GM23338 (cell line): ENCODE results near the gene CYSTM1. TPM values are rescaled to one million over a fixed set of nuclear protein-coding genes. Genes with fewer than 3 reads are reported as not detected.

Source experiments
- ATAC-seq: fragments of 200-7000 bp; cut with Tn5 transposase; 3 replicates; pipeline ENCODE4 v1.9.1; 2020
- DNase-seq: peaks from one replicate; pipeline ENCODE4 v3.0.0-alpha.2; 2015; ENCODE audit warnings: low spot score
- H2AFZ ChIP-seq: fragments of 200-600 bp; sonication (generic); 2 replicates; pipeline ENCODE4 v1.8.0; 2016; ENCODE audit warnings: antibody characterized with exemption, mild to moderate bottlenecking, moderate library complexity
- H3F3A ChIP-seq: fragments of 200-600 bp; sonication (generic); replicated peaks from 2 replicates; pipeline ENCODE4 v1.8.0; 2017; ENCODE audit warnings: antibody characterized with exemption, mixed run types, low read depth
- H3K27ac ChIP-seq: fragments of 200-600 bp; sonication (generic); 2 replicates; pipeline ENCODE4 v1.6.1; 2016; ENCODE audit warnings: low read depth
- H3K27me3 ChIP-seq: fragments of 200-600 bp; sonication (generic); 2 replicates; pipeline ENCODE4 v1.8.0; 2016; ENCODE audit warnings: mild to moderate bottlenecking, mixed run types, moderate library complexity; ENCODE audit not compliant: insufficient read depth
- H3K36me3 ChIP-seq: fragments of 200-600 bp; sonication (generic); 2 replicates; pipeline ENCODE4 v1.8.0; 2016; ENCODE audit warnings: mild to moderate bottlenecking; ENCODE audit not compliant: insufficient read depth
- H3K4me1 ChIP-seq: fragments of 200-600 bp; sonication (generic); 2 replicates; pipeline ENCODE4 v1.8.0; 2016; ENCODE audit warnings: mild to moderate bottlenecking, moderate library complexity; ENCODE audit not compliant: insufficient read depth
- H3K4me2 ChIP-seq: fragments of 200-600 bp; sonication (generic); 2 replicates; pipeline ENCODE4 v1.7.1; 2017; ENCODE audit warnings: mixed run types
- H3K4me3 ChIP-seq: fragments of 200-600 bp; sonication (generic); 2 replicates; pipeline ENCODE4 v1.6.1; 2016; ENCODE audit warnings: mixed run types
- H3K79me2 ChIP-seq: fragments of 200-600 bp; sonication (generic); replicated peaks from 2 replicates; pipeline ENCODE4 v1.8.0; 2017; ENCODE audit warnings: mild to moderate bottlenecking; ENCODE audit not compliant: insufficient read depth
- H3K9me2 ChIP-seq: fragments of 200-600 bp; sonication (generic); 2 replicates; pipeline ENCODE4 v1.8.0; 2017; ENCODE audit not compliant: insufficient read depth
- H4K20me1 ChIP-seq: fragments of 200-600 bp; sonication (generic); replicated peaks from 2 replicates; pipeline ENCODE4 v1.8.0; 2017; ENCODE audit warnings: mild to moderate bottlenecking; ENCODE audit not compliant: insufficient read depth
- H3K27ac Mint-ChIP-seq: 2 replicates; pipeline ENCODE4 v1.8.0; 2020; ENCODE audit warnings: inconsistent platforms, mild to moderate bottlenecking, moderate library complexity, mixed read lengths
- H3K27me3 Mint-ChIP-seq: 3 replicates; pipeline ENCODE4 v1.8.0; 2022; ENCODE audit warnings: low read depth, mild to moderate bottlenecking, moderate library complexity, mixed read lengths, inconsistent platforms; ENCODE audit not compliant: insufficient read depth, poor library complexity
- H3K36me3 Mint-ChIP-seq: 3 replicates; pipeline ENCODE4 v1.8.0; 2021; ENCODE audit warnings: low read depth, mild to moderate bottlenecking, inconsistent platforms, moderate library complexity, mixed read lengths
- H3K4me1 Mint-ChIP-seq: 3 replicates; pipeline ENCODE4 v1.8.0; 2020; ENCODE audit warnings: mild to moderate bottlenecking, inconsistent platforms, mixed read lengths
- H3K4me3 Mint-ChIP-seq: 3 replicates; pipeline ENCODE4 v1.8.0; 2021; ENCODE audit warnings: moderate library complexity, mild to moderate bottlenecking, inconsistent platforms, mixed read lengths
- H3K9me3 Mint-ChIP-seq: 3 replicates; pipeline ENCODE4 v1.8.0; 2020; ENCODE audit warnings: moderate library complexity, mild to moderate bottlenecking, inconsistent platforms, mixed read lengths
- CREB1 ChIP-seq: fragments of 250-450 bp; sonication (Bioruptor Pico); IDR thresholded peaks from 2 replicates; pipeline ENCODE4 v1.5.0; 2020; ENCODE audit warnings: low read depth, mild to moderate bottlenecking, moderate library complexity
- CTCF ChIP-seq, 2 experiments: fragments of 200-600 bp in 1 of 2; sonication (generic) in 1 of 2; conservative IDR thresholded peaks; 2 replicates each; pipeline versions ENCODE4 v1.5.1 to v1.6.1; 2016 to 2017; ENCODE audit warnings: antibody characterized with exemption in 2 of 2, low read depth in 2 of 2, mild to moderate bottlenecking in 2 of 2, moderate library complexity in 1 of 2
- ETS1 ChIP-seq: IDR thresholded peaks from 2 replicates; pipeline ENCODE4 v1.6.1; 2016; ENCODE audit warnings: antibody characterized with exemption
- EZH2 ChIP-seq: fragments of 200-600 bp; sonication (generic); IDR thresholded peaks from one replicate; pipeline ENCODE4 v1.8.0; 2017; ENCODE audit warnings: antibody characterized with exemption, mild to moderate bottlenecking, low read depth; ENCODE audit not compliant: unreplicated experiment
- EZH2phosphoT487 ChIP-seq: fragments of 200-600 bp; sonication (generic); IDR thresholded peaks from one replicate; pipeline ENCODE4 v1.8.1; 2018; ENCODE audit warnings: antibody characterized with exemption; ENCODE audit not compliant: unreplicated experiment
- JUNB ChIP-seq: IDR thresholded peaks from one replicate; pipeline ENCODE4 v1.6.1; 2016; ENCODE audit warnings: antibody characterized with exemption; ENCODE audit not compliant: unreplicated experiment
- NANOG ChIP-seq: IDR thresholded peaks from 2 replicates; pipeline ENCODE4 v1.6.1; 2016; ENCODE audit warnings: antibody characterized with exemption, borderline replicate concordance
- POLR2AphosphoS5 ChIP-seq: IDR thresholded peaks from 2 replicates; pipeline ENCODE4 v1.6.1; 2016; ENCODE audit warnings: antibody characterized with exemption, low read depth
- REST ChIP-seq: IDR thresholded peaks from one replicate; pipeline ENCODE4 v1.6.1; 2018; ENCODE audit warnings: antibody characterized with exemption; ENCODE audit not compliant: unreplicated experiment
- STAT1 ChIP-seq: IDR thresholded peaks from one replicate; pipeline ENCODE4 v1.6.1; 2016; ENCODE audit warnings: antibody characterized with exemption; ENCODE audit not compliant: unreplicated experiment
- ZNF114 ChIP-seq: fragments of 250-450 bp; sonication (Bioruptor Pico); IDR thresholded peaks from 2 replicates; pipeline ENCODE4 v1.5.0; 2020; ENCODE audit warnings: mild to moderate bottlenecking, moderate library complexity
- ZNF331 ChIP-seq: fragments of 250-450 bp; sonication (Bioruptor Pico); IDR thresholded peaks from 2 replicates; pipeline ENCODE4 v1.5.0; 2020; ENCODE audit warnings: low read depth, mild to moderate bottlenecking, moderate library complexity
- ZNF462 ChIP-seq: fragments of 250-450 bp; sonication (Bioruptor Pico); IDR thresholded peaks from 2 replicates; pipeline ENCODE4 v1.5.0; 2020; ENCODE audit warnings: mild to moderate bottlenecking, moderate library complexity
- polyA plus RNA-seq: library from polyadenylated mRNA; unstranded; fragments of >200 nt; fragmentation: Nextera tagmentation; extraction: Ambion mirVana; gene quantifications from 2 replicates; pipeline ENCODE4 v1.2.1, GENCODE V29; 2016
- total RNA-seq: library from RNA; depleted of rRNA; stranded (reverse); fragments of >200 nt; shearing (Covaris generic); gene quantifications from 2 replicates; pipeline ENCODE4 v1.2.3, GENCODE V29; 2014

Gene CYSTM1
- total and polyA plus RNA-seq, 2 experiments from 2014 or later = 14.4 to 46.0 TPM

- TF ChIP-seq ZNF462 (CRISPR knock-in tag) = no peak
- no peak for TF ChIP-seq POLR2AphosphoS5
- TF ChIP-seq EZH2phosphoT487 = no peak
Observed at GRCh38 chr5:140172483-140172882, 2.5 kb upstream of the CYSTM1 start (continued).

- Histone ChIP-seq H3K4me1 (peaks cover 11% of the 10 kb centered on the region), H3K9me2 (no peaks in the 10 kb centered on the region), H3K79me2 (no peaks in the 10 kb centered on the region; the same call in none of the 2 replicates), H3K4me3 (peak overlapping the region; percentile 97), H3K36me3 (no peaks in the 10 kb centered on the region), H2AFZ (no peak overlapping the region; the same call in 1 of the 2 replicates), H3F3A (peaks cover 9% of the 10 kb centered on the region), H4K20me1 (peaks cover 9% of the 10 kb centered on the region; the same call in 1 of the 2 replicates), H3K27me3 (no peaks in the 10 kb centered on the region; the same call in 1 of the 2 replicates), H3K4me2 (peak overlapping the region; percentile 89), H3K27ac (no peak overlapping the region)
- Mint-ChIP-seq H3K27ac (no peak overlapping the region), H3K4me1 (peaks cover 6% of the 10 kb centered on the region), H3K27me3 (peaks cover 7% of the 10 kb centered on the region), H3K9me3 (no peaks in the 10 kb centered on the region), H3K4me3 (peak overlapping the region; percentile 87), H3K36me3 (no peaks in the 10 kb centered on the region; the same call in 2 of the 3 replicates)
- no peak for ATAC-seq
- DNase-seq = no peak
- TF ChIP-seq ZNF114 (CRISPR knock-in tag) (no peak), EZH2phosphoT487 (no peak), CREB1 (CRISPR knock-in tag) (no peak), CTCF (conservative IDR thresholded peaks at IDR 0.05; ENCODE audit: low read depth in 2 of 2) (no peak), ETS1 (no peak), NANOG (no peak), REST (no peak), EZH2 (no peak), JUNB (no peak), STAT1 (no peak), ZNF331 (CRISPR knock-in tag) (no peak)
Observed at GRCh38 chr5:140174014-140174413, 974 bp upstream of the CYSTM1 start.
